GM12892 (cell line): Measurements from ENCODE around the gene SULT6B1.

ENCODE experiments used
- POLR2A ChIP-seq: IDR thresholded peaks from 2 replicates; pipeline ENCODE4 v1.6.1; 2011; ENCODE audit warnings: low read depth, low read length, control low read depth
- TAF1 ChIP-seq: IDR thresholded peaks from 2 replicates; pipeline ENCODE4 v1.6.1; 2011; ENCODE audit warnings: low read depth, mild to moderate bottlenecking, control low read depth, low read length, borderline replicate concordance

DNA sequence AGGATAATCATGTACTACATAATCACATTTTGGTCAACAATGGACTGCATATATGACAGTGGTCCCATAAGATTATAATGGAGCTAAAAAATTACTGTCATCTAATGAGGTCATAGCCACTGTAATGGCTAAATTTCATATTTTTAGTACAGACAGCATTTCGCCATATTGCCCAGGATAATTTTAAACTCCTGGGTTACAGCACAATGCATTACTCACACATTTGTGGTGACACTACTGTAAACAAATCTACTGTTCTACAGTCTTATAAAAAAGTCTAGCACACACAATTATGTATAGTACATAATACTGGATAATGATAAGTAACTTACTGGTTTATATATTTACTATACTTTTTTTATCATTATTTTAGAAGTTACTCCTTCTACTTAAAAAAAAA, 44.5 kb downstream of the SULT6B1 start:
- TF ChIP-seq TAF1, result no peak
- no peak for TF ChIP-seq POLR2A
